Jurkat, Clone E6-1 (cell line): ENCODE results near the gene RPUSD1.

Source experiments
- DNase-seq: peaks from one replicate; pipeline ENCODE4 v3.0.0-alpha.2; 2011; ENCODE audit warnings: low read depth, low spot score
- H3K4me3 ChIP-seq: 2 replicates; pipeline ENCODE4 v1.5.1; 2011; ENCODE audit warnings: mild to moderate bottlenecking, low read length, control low read depth, moderate library complexity

Gene RPUSD1

GRCh38 chr16:801584-802363, 13.6 kb upstream of the RPUSD1 start:
- no peak overlapping the region for H3K4me3 ChIP-seq
- no peak for DNase-seq

GRCh38 chr16:800834-801511, 12.8 kb upstream of the RPUSD1 start:
- DNase-seq: no peak
- H3K4me3 ChIP-seq: no peak overlapping the region

GRCh38 chr16:799948-800833, 12.0 kb upstream of the RPUSD1 start, which contains the start of gene GNG13:
Gene GNG13 (minus strand): TSS chr16:800734. CDS start chr16:799077, 1,657 bp downstream.
- no peak for DNase-seq
- no peak within 1 kb of the TSS for H3K4me3 ChIP-seq

- no peak overlapping the region for H3K4me3 ChIP-seq
- DNase-seq: no peak
Measured at GRCh38 chr16:799111-799947, 11.1 kb upstream of the RPUSD1 start.

- no peak overlapping the region for H3K4me3 ChIP-seq
- DNase-seq: no peak
Measured at GRCh38 chr16:798666-799065, 10.5 kb upstream of the RPUSD1 start.

GRCh38 chr16:797686-798085, 9.5 kb upstream of the RPUSD1 start:
- DNase-seq: no peak
- no peak overlapping the region for H3K4me3 ChIP-seq

GRCh38 chr16:797120-797420, 8.9 kb upstream of the RPUSD1 start:
- DNase-seq: no peak
- H3K4me3 ChIP-seq: no peak overlapping the region

- no peak overlapping the region for H3K4me3 ChIP-seq
Measured at GRCh38 chr16:796296-797119, 8.3 kb upstream of the RPUSD1 start.

GRCh38 chr16:795580-796229, 7.5 kb upstream of the RPUSD1 start:
- no peak overlapping the region for H3K4me3 ChIP-seq
- DNase-seq: no peak

More at GRCh38 chr16:796296-797119, 8.3 kb upstream of the RPUSD1 start:
- DNase-seq: no peak

- H3K4me3 ChIP-seq: no peak overlapping the region
- DNase-seq: no peak
Measured at GRCh38 chr16:794853-795466, 6.8 kb upstream of the RPUSD1 start.

- H3K4me3 ChIP-seq: no peak overlapping the region
- no peak for DNase-seq
Measured at GRCh38 chr16:794091-794822, 6.1 kb upstream of the RPUSD1 start.

GRCh38 chr16:793414-793813, 5.2 kb upstream of the RPUSD1 start:
- no peak for DNase-seq
- H3K4me3 ChIP-seq: no peak overlapping the region

GRCh38 chr16:792221-792995, 4.2 kb upstream of the RPUSD1 start:
- no peak overlapping the region for H3K4me3 ChIP-seq
- no peak for DNase-seq

- no peak overlapping the region for H3K4me3 ChIP-seq
Measured at GRCh38 chr16:791131-791530, 3.0 kb upstream of the RPUSD1 start.

GRCh38 chr16:790086-790485, 1.9 kb upstream of the RPUSD1 start:
- no peak for DNase-seq
- no peak overlapping the region for H3K4me3 ChIP-seq

More at GRCh38 chr16:791131-791530, 3.0 kb upstream of the RPUSD1 start:
- DNase-seq: no peak
